ENCODE results near the gene MAPK8. TPM values are rescaled to one million over a fixed set of nuclear protein-coding genes. Genes with fewer than 3 reads are reported as not detected.
"Not testable (repeated sequence)": the region's sequence is repeated elsewhere in the genome, so short reads cannot be mapped to it uniquely, and the experiment has no call there.

The MAPK8 gene
- total RNA-seq, 4 donors from 2014 or later = 29.7 to 126 (median 67.8) TPM

DNA sequence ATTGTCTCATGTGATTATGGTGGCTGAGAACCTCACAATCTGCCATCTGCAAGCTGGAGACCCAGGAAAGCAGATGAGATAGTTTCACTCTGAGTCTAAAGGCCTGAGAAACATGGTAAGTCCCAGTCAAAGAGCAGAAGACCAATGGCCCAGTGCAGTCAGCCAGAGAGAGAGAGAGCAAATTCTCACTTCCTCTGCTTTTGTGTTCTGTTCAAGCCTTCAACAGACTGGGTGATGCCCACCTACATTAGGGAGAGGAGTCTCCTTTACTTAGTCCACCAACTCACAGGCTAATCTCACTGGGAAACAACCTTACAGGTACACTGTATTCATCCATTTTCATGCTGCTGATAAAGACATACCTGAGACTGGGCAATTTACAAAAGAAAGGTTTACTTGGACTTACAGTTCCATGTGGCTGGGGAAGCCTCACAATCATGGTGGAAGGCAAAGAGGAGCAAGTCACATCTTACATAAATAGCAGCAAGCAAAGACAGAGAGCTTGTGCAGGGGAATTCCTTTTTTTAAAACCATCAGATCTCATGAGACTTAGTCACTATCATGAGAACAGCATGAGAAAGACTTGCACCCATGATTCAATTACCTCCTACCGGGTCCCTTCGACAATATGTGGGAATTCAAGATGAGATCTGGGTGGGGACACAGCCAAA lies 27.3 kb upstream of the MAPK8 start:
- DNase-seq = no peak
- intact Hi-C loops (cut with DNase I; ENCODE audit: low total_unique reads) = no loop called here
- Histone ChIP-seq H3K27me3 (no peaks in the 10 kb centered on the region), H3K27ac (no peak overlapping the region), H3K36me3 (no peaks in the 10 kb centered on the region), H3K4me1 (no peaks in the 10 kb centered on the region), H3K4me3 (no peak overlapping the region), H3K9me3 (no peaks in the 10 kb centered on the region)
- no peak for TF ChIP-seq POLR2AphosphoS5 (IDR thresholded peaks at IDR 0.05)
- TF ChIP-seq EP300 (IDR thresholded peaks at IDR 0.05; ENCODE audit: low read depth) = no peak
- TF ChIP-seq, protein P1, sequence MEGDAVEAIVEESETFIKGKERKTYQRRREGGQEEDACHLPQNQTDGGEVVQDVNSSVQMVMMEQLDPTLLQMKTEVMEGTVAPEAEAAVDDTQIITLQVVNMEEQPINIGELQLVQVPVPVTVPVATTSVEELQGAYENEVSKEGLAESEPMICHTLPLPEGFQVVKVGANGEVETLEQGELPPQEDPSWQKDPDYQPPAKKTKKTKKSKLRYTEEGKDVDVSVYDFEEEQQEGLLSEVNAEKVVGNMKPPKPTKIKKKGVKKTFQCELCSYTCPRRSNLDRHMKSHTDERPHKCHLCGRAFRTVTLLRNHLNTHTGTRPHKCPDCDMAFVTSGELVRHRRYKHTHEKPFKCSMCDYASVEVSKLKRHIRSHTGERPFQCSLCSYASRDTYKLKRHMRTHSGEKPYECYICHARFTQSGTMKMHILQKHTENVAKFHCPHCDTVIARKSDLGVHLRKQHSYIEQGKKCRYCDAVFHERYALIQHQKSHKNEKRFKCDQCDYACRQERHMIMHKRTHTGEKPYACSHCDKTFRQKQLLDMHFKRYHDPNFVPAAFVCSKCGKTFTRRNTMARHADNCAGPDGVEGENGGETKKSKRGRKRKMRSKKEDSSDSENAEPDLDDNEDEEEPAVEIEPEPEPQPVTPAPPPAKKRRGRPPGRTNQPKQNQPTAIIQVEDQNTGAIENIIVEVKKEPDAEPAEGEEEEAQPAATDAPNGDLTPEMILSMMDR (IDR thresholded peaks at IDR 0.05) = no peak
- no peak for TF ChIP-seq POLR2A (IDR thresholded peaks at IDR 0.05)
- in situ Hi-C loops (cut with MboI; ENCODE audit: low pct_ligation_motif_present in 1 of 4, low pct_unique_long_range_greater_than_20kb in 1 of 4, low sequenced_read_pairs in 3 of 4) = no loop called here
- WGBS, 2 donors (ENCODE audit: low coverage in 1 of 2) = 84% methylated on average over 2 of the region's 2 CpGs; no CpG with 5 or more reads in 1 of the 2 donors

DNA sequence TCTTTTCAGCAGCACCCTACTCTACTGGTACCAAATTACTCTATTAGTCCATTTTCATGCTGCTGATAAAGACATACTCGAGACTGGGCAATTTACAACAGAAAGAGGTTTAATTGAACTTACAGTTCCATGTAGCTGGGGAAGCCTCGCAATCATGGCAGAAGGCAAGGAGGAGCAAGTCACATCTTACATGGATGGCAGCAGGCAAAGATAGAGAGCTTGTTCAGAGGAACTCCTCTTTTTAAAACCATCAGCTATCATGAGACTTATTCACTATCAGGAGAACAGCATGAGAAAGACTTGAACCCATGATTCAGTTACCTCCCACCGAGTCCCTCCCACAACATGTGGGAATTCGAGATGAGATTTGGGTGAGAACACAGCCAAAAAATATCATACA lies 24.8 kb upstream of the MAPK8 start:
- in situ Hi-C loops (cut with MboI; ENCODE audit: low pct_ligation_motif_present in 1 of 4, low pct_unique_long_range_greater_than_20kb in 1 of 4, low sequenced_read_pairs in 3 of 4); H3K4me1 ChIP-seq; H3K27me3 ChIP-seq; H3K27ac ChIP-seq; H3K4me3 ChIP-seq; intact Hi-C loops (cut with DNase I; ENCODE audit: low total_unique reads); H3K36me3 ChIP-seq; DNase-seq; H3K9me3 ChIP-seq: not testable (repeated sequence)
- WGBS, 2 donors (ENCODE audit: low coverage in 1 of 2) = 48 to 70% methylated on average over 2 to 4 of the region's 4 CpGs

DNA sequence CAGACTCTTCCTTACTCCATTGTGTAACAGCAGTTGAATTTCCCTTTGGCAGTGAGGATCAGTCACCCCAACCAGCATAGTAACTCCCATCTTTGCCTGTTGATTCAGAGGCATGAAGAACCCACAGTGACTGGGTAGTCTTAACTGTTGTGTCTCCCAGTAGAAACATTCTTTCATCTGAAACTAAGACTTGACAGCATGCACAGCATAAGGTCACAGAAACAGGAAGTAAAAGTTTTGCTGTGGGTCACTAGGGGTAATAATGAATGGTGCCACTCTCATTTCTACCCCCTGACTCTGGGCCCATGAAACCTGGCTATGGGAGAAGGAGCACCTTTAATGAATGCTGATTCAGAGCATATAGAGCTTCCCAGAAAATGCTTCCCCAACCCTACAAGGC lies 23.6 kb upstream of the MAPK8 start:
- Histone ChIP-seq H3K36me3 (no peaks in the 10 kb centered on the region), H3K4me1 (peaks cover 0 to 4% (median 1%) of the 10 kb centered on the region in 4 donors), H3K4me3 (no peak overlapping the region), H3K27me3 (no peaks in the 10 kb centered on the region), H3K9me3 (no peaks in the 10 kb centered on the region), H3K27ac (no peak overlapping the region)
- TF ChIP-seq EP300 (IDR thresholded peaks at IDR 0.05; ENCODE audit: low read depth) (no peak), POLR2A (IDR thresholded peaks at IDR 0.05) (no peak), POLR2AphosphoS5 (IDR thresholded peaks at IDR 0.05) (no peak)
- TF ChIP-seq, protein P1 (IDR thresholded peaks at IDR 0.05) = no peak
- in situ Hi-C loops (cut with MboI; ENCODE audit: low pct_ligation_motif_present in 1 of 4, low pct_unique_long_range_greater_than_20kb in 1 of 4, low sequenced_read_pairs in 3 of 4) = no loop called here
- intact Hi-C loops (cut with DNase I; ENCODE audit: low total_unique reads) = no loop called here
- DNase-seq = no peak

DNA sequence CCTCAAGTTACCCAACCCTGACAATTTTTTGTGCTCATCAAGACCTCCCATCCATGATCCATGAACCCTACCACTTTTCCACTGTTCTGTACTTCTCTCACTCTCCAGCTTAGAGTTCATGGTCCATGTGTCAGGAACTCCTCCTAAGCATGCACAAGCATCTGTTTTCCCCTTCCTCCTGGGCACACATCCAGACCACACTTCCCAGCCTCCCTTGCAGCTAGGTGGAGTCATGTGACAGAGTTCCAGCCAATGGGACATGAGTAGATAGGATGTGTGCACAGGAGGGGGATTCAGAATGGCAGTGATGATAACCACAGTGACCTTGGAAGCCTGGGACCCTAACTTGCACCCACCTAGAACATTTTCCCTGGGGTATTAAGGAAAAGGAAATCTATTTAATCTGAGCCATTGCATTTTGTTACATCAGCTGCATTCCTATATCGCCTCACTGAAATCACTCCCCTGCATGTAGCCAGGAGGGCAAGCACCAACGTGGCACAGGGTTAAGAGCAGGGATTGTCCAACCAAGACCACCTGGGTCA lies 22.4 kb upstream of the MAPK8 start:
- in situ Hi-C loops (cut with MboI; ENCODE audit: low pct_ligation_motif_present in 1 of 4, low pct_unique_long_range_greater_than_20kb in 1 of 4, low sequenced_read_pairs in 3 of 4) = no loop called here
- Histone ChIP-seq H3K4me3 (no peak overlapping the region), H3K27ac (no peak overlapping the region), H3K36me3 (no peaks in the 10 kb centered on the region), H3K4me1 (peaks cover 0 to 7% (median 2%) of the 10 kb centered on the region in 4 donors), H3K27me3 (no peaks in the 10 kb centered on the region), H3K9me3 (no peaks in the 10 kb centered on the region)
- 83 to 84% methylated on average over 2 of the region's 2 CpGs for WGBS, 2 donors (ENCODE audit: low coverage in 1 of 2)
- TF ChIP-seq EP300 (IDR thresholded peaks at IDR 0.05; ENCODE audit: low read depth) (no peak), POLR2AphosphoS5 (IDR thresholded peaks at IDR 0.05) (no peak), POLR2A (IDR thresholded peaks at IDR 0.05) (no peak)
- TF ChIP-seq, protein P1 (IDR thresholded peaks at IDR 0.05) = no peak
- intact Hi-C loops (cut with DNase I; ENCODE audit: low total_unique reads) = no loop called here
- no peak for DNase-seq

DNA sequence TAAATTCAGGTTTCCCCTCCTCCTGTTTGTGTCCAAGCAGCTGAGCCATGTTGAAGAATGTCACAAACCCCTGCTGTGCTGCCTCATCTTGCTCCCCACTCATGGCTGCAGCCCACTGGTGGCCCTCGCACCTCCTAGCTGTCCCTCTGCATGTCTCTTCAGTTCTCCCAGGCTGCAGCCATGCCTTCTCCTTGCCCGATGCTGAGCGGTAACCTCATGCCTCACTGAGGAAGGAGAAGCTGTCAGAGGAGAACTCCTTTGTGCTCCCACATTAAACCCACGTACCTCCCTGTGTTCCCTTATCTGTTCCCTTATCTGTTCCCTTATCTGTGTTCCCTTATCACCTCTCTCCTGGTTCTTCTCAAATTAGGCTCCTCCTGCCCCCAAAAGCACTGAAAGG lies 21.7 kb upstream of the MAPK8 start:
- Histone ChIP-seq H3K9me3 (no peaks in the 10 kb centered on the region), H3K27me3 (no peaks in the 10 kb centered on the region), H3K27ac (no peak overlapping the region), H3K4me3 (no peak overlapping the region), H3K4me1 (peaks cover 0 to 7% (median 2%) of the 10 kb centered on the region in 4 donors), H3K36me3 (no peaks in the 10 kb centered on the region)
- TF ChIP-seq POLR2A (IDR thresholded peaks at IDR 0.05) (no peak), EP300 (IDR thresholded peaks at IDR 0.05; ENCODE audit: low read depth) (no peak), POLR2AphosphoS5 (IDR thresholded peaks at IDR 0.05) (no peak)
- TF ChIP-seq, protein P1 (IDR thresholded peaks at IDR 0.05) = no peak
- in situ Hi-C loops (cut with MboI; ENCODE audit: low pct_ligation_motif_present in 1 of 4, low pct_unique_long_range_greater_than_20kb in 1 of 4, low sequenced_read_pairs in 3 of 4) (no loop called here), intact Hi-C loops (cut with DNase I; ENCODE audit: low total_unique reads) (no loop called here)
- DNase-seq = no peak
- 29 to 59% methylated on average over 1 to 4 of the region's 4 CpGs for WGBS, 2 donors (ENCODE audit: low coverage in 1 of 2)

Measured in transverse colon (tissue), 4 donors.